Neural cell (in vitro differentiated cells): ENCODE results near the gene PIBF1. TPM values are rescaled to one million over a fixed set of nuclear protein-coding genes. Genes with fewer than 3 reads are reported as not detected.

Experiments
- H2AFZ ChIP-seq: fragments of 200-600, 300-800 bp; sonication (generic), shearing (Covaris generic); 2 replicates; pipeline ENCODE4 v1.6.0; 2014; ENCODE audit warnings: low read depth, mild to moderate bottlenecking, antibody characterized with exemption, low read length, moderate library complexity
- H3F3A ChIP-seq: fragments of 200-600 bp; shearing (Covaris generic); 2 replicates; pipeline ENCODE4 v1.6.1; 2016; ENCODE audit warnings: mild to moderate bottlenecking, moderate library complexity, mixed read lengths, antibody characterized with exemption, low read length; ENCODE audit not compliant: insufficient read depth, poor library complexity, severe bottlenecking
- H3K27ac ChIP-seq: fragments of 200-600, 300-800 bp; sonication (generic), shearing (Covaris generic); 2 replicates; pipeline ENCODE4 v1.5.1; 2014; ENCODE audit warnings: mild to moderate bottlenecking, low read length, moderate library complexity
- H3K27me3 ChIP-seq: fragments of 300-800, 200-600 bp; sonication (generic), shearing (Covaris generic); 2 replicates; pipeline ENCODE4 v1.6.0; 2014; ENCODE audit warnings: mild to moderate bottlenecking, low read depth, low read length, moderate library complexity; ENCODE audit not compliant: insufficient read depth
- H3K36me3 ChIP-seq: fragments of 300-800, 200-600 bp; sonication (generic), shearing (Covaris generic); 2 replicates; pipeline ENCODE4 v1.5.1; 2014; ENCODE audit warnings: mild to moderate bottlenecking, antibody characterized with exemption, low read length, moderate library complexity; ENCODE audit not compliant: insufficient read depth
- H3K4me2 ChIP-seq: fragments of 300-800, 200-600 bp; sonication (generic), shearing (Covaris generic); 2 replicates; pipeline ENCODE4 v1.6.0; 2014; ENCODE audit warnings: mild to moderate bottlenecking, low read length
- H3K4me3 ChIP-seq: fragments of 300-800, 200-600 bp; sonication (generic), shearing (Covaris generic); 2 replicates; pipeline ENCODE4 v1.5.1; 2014; ENCODE audit warnings: mild to moderate bottlenecking, low read length, moderate library complexity
- H3K79me2 ChIP-seq: fragments of 200-600 bp; shearing (Covaris generic); replicated peaks from 2 replicates; pipeline ENCODE4 v1.6.0; 2014; ENCODE audit warnings: mild to moderate bottlenecking, low read length, moderate library complexity; ENCODE audit not compliant: insufficient read depth
- H3K9ac ChIP-seq: fragments of 300-800, 200-600 bp; sonication (generic), shearing (Covaris generic); 2 replicates; pipeline ENCODE4 v1.6.1; 2016; ENCODE audit warnings: mild to moderate bottlenecking, low read length, mixed read lengths
- H3K9me2 ChIP-seq: fragments of 200-600 bp; shearing (Covaris generic); 2 replicates; pipeline ENCODE4 v1.6.1; 2016; ENCODE audit warnings: mild to moderate bottlenecking, low read length, mixed read lengths; ENCODE audit not compliant: insufficient read depth
- H3K9me3 ChIP-seq: fragments of 200-600, 300-800 bp; sonication (generic), shearing (Covaris generic); 2 replicates; pipeline ENCODE4 v1.6.1; 2016; ENCODE audit warnings: mild to moderate bottlenecking, mixed run types, low read length, moderate library complexity, mixed read lengths
- H4K20me1 ChIP-seq: fragments of 200-600 bp; shearing (Covaris generic); 2 replicates; pipeline ENCODE4 v1.6.1; 2016; ENCODE audit warnings: mild to moderate bottlenecking, mixed run types; ENCODE audit not compliant: insufficient read depth
- EP300 ChIP-seq: fragments of 450-650 bp; conservative IDR thresholded peaks from 2 replicates; pipeline ENCODE4 v1.6.1; 2014; ENCODE audit warnings: antibody characterized with exemption, mild to moderate bottlenecking, moderate library complexity; ENCODE audit not compliant: poor library complexity, severe bottlenecking
- EZH2 ChIP-seq: fragments of 200-600, 300-800 bp; shearing (Covaris generic), sonication (generic); IDR thresholded peaks from 2 replicates; pipeline ENCODE4 v1.6.1; 2014; ENCODE audit warnings: antibody characterized with exemption, low read length, borderline replicate concordance, mild to moderate bottlenecking; ENCODE audit not compliant: insufficient read depth, poor library complexity, severe bottlenecking
- MXI1 ChIP-seq: fragments of 450-650 bp; conservative IDR thresholded peaks from 2 replicates; pipeline ENCODE4 v1.6.1; 2014; ENCODE audit warnings: antibody characterized with exemption, mild to moderate bottlenecking; ENCODE audit not compliant: poor library complexity, severe bottlenecking
- POLR2AphosphoS5 ChIP-seq: IDR thresholded peaks from 2 replicates; pipeline ENCODE4 v1.6.1; 2012
- RAD21 ChIP-seq: fragments of 450-650 bp; conservative IDR thresholded peaks from 2 replicates; pipeline ENCODE4 v1.6.1; 2014; ENCODE audit warnings: antibody characterized with exemption, mild to moderate bottlenecking, moderate library complexity
- SMC3 ChIP-seq: fragments of 450-650 bp; conservative IDR thresholded peaks from 2 replicates; pipeline ENCODE4 v1.6.1; 2014; ENCODE audit warnings: antibody characterized with exemption, mild to moderate bottlenecking, moderate library complexity; ENCODE audit not compliant: poor library complexity
- TAF1 ChIP-seq: IDR thresholded peaks from 2 replicates; pipeline ENCODE4 v1.6.1; 2012; ENCODE audit warnings: low read depth
- polyA plus RNA-seq: library from polyadenylated mRNA; depleted of rRNA; stranded (reverse); fragments of >200 nt; gene quantifications from 2 replicates; pipeline ENCODE4 v1.2.3, GENCODE V29; 2014
- TF ChIP-seq, protein P1 (sequence below): fragments of 450-650 bp; IDR thresholded peaks from 2 replicates; pipeline ENCODE4 v1.5.1; 2014; ENCODE audit warnings: antibody characterized with exemption, mild to moderate bottlenecking, moderate library complexity; ENCODE audit not compliant: poor library complexity, severe bottlenecking
- TF ChIP-seq, protein P2 (sequence below): IDR thresholded peaks from 2 replicates; pipeline ENCODE4 v1.6.1; 2012; ENCODE audit warnings: borderline replicate concordance

Gene PIBF1
- polyA plus RNA-seq, 1 donor from 2014 or later, result 42.4 TPM

DNA sequence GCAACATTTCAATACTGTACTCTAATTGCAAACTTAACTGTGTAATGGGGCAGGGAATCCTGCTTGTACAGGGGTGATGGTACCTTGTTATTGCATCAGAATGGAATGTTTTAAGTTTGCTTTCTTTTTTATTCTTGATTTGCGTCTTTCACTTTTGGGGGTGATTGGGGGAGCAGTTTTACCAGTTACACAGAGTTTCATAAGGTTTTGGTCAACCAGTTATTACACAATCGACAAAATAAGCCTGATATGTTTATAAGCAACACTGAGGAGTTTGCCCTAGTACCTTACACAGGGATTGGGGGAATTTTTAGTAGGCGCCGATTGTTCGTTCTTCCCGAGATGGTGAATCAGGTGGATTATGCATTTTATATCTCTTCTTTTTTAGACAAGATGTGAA lies 279.5 kb downstream of the PIBF1 start:
- Histone ChIP-seq H3F3A (no peaks in the 10 kb centered on the region), H3K9me2 (no peaks in the 10 kb centered on the region), H2AFZ (no peak overlapping the region), H3K36me3 (no peaks in the 10 kb centered on the region), H3K27ac (no peak overlapping the region), H4K20me1 (no peaks in the 10 kb centered on the region), H3K4me2 (no peak overlapping the region), H3K79me2 (no peaks in the 10 kb centered on the region), H3K9ac (no peak overlapping the region), H3K9me3 (no peaks in the 10 kb centered on the region), H3K27me3 (peaks cover 55% of the 10 kb centered on the region), H3K4me3 (no peak overlapping the region)
- no peak for TF ChIP-seq TAF1

DNA sequence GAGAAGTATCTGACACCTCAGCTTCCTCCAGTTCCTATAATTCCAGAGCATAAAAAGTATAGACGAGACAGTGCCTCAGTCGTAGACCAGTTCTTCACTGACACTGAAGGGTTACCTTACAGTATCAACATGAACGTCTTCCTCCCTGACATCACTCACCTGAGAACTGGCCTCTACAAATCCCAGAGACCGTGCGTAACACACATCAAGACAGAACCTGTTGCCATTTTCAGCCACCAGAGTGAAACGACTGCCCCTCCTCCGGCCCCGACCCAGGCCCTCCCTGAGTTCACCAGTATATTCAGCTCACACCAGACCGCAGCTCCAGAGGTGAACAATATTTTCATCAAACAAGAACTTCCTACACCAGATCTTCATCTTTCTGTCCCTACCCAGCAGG lies 279.9 kb downstream of the PIBF1 start:
- no peak overlapping the region for H3K27ac ChIP-seq
- no peaks in the 10 kb centered on the region for H3K36me3 ChIP-seq
- TF ChIP-seq MXI1, result no peak
- TF ChIP-seq SMC3, result no peak
- TF ChIP-seq, protein P1, sequence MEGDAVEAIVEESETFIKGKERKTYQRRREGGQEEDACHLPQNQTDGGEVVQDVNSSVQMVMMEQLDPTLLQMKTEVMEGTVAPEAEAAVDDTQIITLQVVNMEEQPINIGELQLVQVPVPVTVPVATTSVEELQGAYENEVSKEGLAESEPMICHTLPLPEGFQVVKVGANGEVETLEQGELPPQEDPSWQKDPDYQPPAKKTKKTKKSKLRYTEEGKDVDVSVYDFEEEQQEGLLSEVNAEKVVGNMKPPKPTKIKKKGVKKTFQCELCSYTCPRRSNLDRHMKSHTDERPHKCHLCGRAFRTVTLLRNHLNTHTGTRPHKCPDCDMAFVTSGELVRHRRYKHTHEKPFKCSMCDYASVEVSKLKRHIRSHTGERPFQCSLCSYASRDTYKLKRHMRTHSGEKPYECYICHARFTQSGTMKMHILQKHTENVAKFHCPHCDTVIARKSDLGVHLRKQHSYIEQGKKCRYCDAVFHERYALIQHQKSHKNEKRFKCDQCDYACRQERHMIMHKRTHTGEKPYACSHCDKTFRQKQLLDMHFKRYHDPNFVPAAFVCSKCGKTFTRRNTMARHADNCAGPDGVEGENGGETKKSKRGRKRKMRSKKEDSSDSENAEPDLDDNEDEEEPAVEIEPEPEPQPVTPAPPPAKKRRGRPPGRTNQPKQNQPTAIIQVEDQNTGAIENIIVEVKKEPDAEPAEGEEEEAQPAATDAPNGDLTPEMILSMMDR, result no peak
- no peak for TF ChIP-seq POLR2AphosphoS5
- TF ChIP-seq EP300, result no peak
- TF ChIP-seq, protein P2, sequence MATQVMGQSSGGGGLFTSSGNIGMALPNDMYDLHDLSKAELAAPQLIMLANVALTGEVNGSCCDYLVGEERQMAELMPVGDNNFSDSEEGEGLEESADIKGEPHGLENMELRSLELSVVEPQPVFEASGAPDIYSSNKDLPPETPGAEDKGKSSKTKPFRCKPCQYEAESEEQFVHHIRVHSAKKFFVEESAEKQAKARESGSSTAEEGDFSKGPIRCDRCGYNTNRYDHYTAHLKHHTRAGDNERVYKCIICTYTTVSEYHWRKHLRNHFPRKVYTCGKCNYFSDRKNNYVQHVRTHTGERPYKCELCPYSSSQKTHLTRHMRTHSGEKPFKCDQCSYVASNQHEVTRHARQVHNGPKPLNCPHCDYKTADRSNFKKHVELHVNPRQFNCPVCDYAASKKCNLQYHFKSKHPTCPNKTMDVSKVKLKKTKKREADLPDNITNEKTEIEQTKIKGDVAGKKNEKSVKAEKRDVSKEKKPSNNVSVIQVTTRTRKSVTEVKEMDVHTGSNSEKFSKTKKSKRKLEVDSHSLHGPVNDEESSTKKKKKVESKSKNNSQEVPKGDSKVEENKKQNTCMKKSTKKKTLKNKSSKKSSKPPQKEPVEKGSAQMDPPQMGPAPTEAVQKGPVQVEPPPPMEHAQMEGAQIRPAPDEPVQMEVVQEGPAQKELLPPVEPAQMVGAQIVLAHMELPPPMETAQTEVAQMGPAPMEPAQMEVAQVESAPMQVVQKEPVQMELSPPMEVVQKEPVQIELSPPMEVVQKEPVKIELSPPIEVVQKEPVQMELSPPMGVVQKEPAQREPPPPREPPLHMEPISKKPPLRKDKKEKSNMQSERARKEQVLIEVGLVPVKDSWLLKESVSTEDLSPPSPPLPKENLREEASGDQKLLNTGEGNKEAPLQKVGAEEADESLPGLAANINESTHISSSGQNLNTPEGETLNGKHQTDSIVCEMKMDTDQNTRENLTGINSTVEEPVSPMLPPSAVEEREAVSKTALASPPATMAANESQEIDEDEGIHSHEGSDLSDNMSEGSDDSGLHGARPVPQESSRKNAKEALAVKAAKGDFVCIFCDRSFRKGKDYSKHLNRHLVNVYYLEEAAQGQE, result no peak
- no peaks in the 10 kb centered on the region for H4K20me1 ChIP-seq
- peaks cover 51% of the 10 kb centered on the region for H3K27me3 ChIP-seq
- H3K4me3 ChIP-seq, result no peak overlapping the region
- H3K79me2 ChIP-seq, result no peaks in the 10 kb centered on the region
- H3K9ac ChIP-seq, result no peak overlapping the region
- H2AFZ ChIP-seq, result no peak overlapping the region
- H3F3A ChIP-seq, result no peaks in the 10 kb centered on the region
- no peaks in the 10 kb centered on the region for H3K9me3 ChIP-seq
- no peaks in the 10 kb centered on the region for H3K9me2 ChIP-seq
- H3K4me2 ChIP-seq, result no peak overlapping the region

DNA sequence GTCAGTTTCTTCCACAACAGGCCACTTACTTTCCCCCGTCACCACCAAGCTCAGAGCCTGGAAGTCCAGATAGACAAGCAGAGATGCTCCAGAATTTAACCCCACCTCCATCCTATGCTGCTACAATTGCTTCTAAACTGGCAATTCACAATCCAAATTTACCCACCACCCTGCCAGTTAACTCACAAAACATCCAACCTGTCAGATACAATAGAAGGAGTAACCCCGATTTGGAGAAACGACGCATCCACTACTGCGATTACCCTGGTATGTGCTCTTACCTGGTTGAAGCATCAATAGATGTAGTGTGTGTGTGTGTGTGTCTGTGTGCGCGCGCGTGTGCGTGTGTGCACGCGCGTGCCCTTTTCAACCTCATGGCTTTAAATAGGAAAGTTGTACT lies 280.5 kb downstream of the PIBF1 start:
- H3F3A ChIP-seq, result no peaks in the 10 kb centered on the region
- no peak for TF ChIP-seq MXI1
- no peak for TF ChIP-seq POLR2AphosphoS5
- TF ChIP-seq SMC3, result no peak
- TF ChIP-seq RAD21, result no peak
- TF ChIP-seq TAF1, result no peak
- TF ChIP-seq, protein P2, result no peak
- TF ChIP-seq EP300, result no peak
- TF ChIP-seq, protein P1, result no peak
- TF ChIP-seq EZH2, result no peak
- no peaks in the 10 kb centered on the region for H3K79me2 ChIP-seq
- no peaks in the 10 kb centered on the region for H3K36me3 ChIP-seq
- H3K9me3 ChIP-seq, result no peaks in the 10 kb centered on the region
- no peak overlapping the region for H3K4me3 ChIP-seq
- H3K9ac ChIP-seq, result no peak overlapping the region
- H3K27me3 ChIP-seq, result peaks cover 45% of the 10 kb centered on the region
- H3K9me2 ChIP-seq, result no peaks in the 10 kb centered on the region
- H3K4me2 ChIP-seq, result no peak overlapping the region
- H2AFZ ChIP-seq, result no peak overlapping the region
- no peak overlapping the region for H3K27ac ChIP-seq
- H4K20me1 ChIP-seq, result no peaks in the 10 kb centered on the region
